HFF-Myc (cell line): ENCODE results near the gene CCDC9.

Experiments used
- DNase-seq: peaks from one replicate; pipeline ENCODE4 v3.0.0-alpha.2; 2011; ENCODE audit warnings: low read depth; ENCODE audit errors: extremely low read depth
- H3K4me3 ChIP-seq: replicated peaks from 2 replicates; pipeline ENCODE4 v1.5.1; 2011; ENCODE audit warnings: low read depth, mild to moderate bottlenecking, control low read depth, low read length
- CTCF ChIP-seq: IDR thresholded peaks from 2 replicates; pipeline ENCODE4 v1.5.1; 2012; ENCODE audit warnings: mild to moderate bottlenecking, low read depth, low read length, control low read depth; ENCODE audit errors: missing control alignments

Gene CCDC9

GRCh38 chr19:47236072-47236675 lies 20.2 kb upstream of the CCDC9 start:
- no peak for TF ChIP-seq CTCF
- H3K4me3 ChIP-seq, result no peak overlapping the region
- no peak for DNase-seq

- H3K4me3 ChIP-seq, result peak overlapping the region; percentile 31
- no peak for DNase-seq
- TF ChIP-seq CTCF, result no peak
Measured at GRCh38 chr19:47239152-47239551, 17.2 kb upstream of the CCDC9 start.

- peak overlapping the region; percentile 31 for H3K4me3 ChIP-seq
- TF ChIP-seq CTCF, result no peak
- no peak for DNase-seq
Measured at GRCh38 chr19:47239610-47240296, 16.6 kb upstream of the CCDC9 start.

- no peak overlapping the region for H3K4me3 ChIP-seq
- TF ChIP-seq CTCF, result no peak
- no peak for DNase-seq
Measured at GRCh38 chr19:47240556-47240955, 15.8 kb upstream of the CCDC9 start.

GRCh38 chr19:47240996-47241918 lies 15.1 kb upstream of the CCDC9 start:
- DNase-seq, result no peak
- no peak for TF ChIP-seq CTCF
- no peak overlapping the region for H3K4me3 ChIP-seq

- TF ChIP-seq CTCF, result no peak
- no peak for DNase-seq
Measured at GRCh38 chr19:47241919-47242577, 14.3 kb upstream of the CCDC9 start.

More at GRCh38 chr19:47241919-47242577, 14.3 kb upstream of the CCDC9 start:
- no peak overlapping the region for H3K4me3 ChIP-seq
